Spleen (tissue), 7 donors: ENCODE measurements around the gene ARL15.

Source experiments
- POLR2A ChIP-seq, 3 donors: fragments of 450-650 bp; IDR thresholded peaks; one replicate each; pipeline ENCODE4 v1.5.1; 2017; ENCODE audit warnings: antibody characterized with exemption in 3 of 3, mild to moderate bottlenecking in 1 of 3
- POLR2AphosphoS5 ChIP-seq, 3 donors: sonication (generic); formaldehyde crosslinking; IDR thresholded peaks; one replicate each; pipeline ENCODE4 v1.5.1; 2017; ENCODE audit warnings: antibody characterized with exemption in 3 of 3
- TF ChIP-seq, protein P1 (sequence below), 11 experiments: fragments of 200-600 bp in 7 of 11; fragments of 450-650 bp in 4 of 11; sonication (generic) in 4 of 11; IDR thresholded peaks in 8 of 11; conservative IDR thresholded peaks in 3 of 11; 1 replicate in 7 of 11; 2 replicates in 4 of 11; pipeline versions ENCODE4 v1.4.0 to v1.8.0; 2016 to 2021; ENCODE audit warnings: antibody characterized with exemption in 11 of 11, inconsistent platforms in 4 of 11, mild to moderate bottlenecking in 1 of 11
- donor health status: DM: no; HTN: no; CAD: no; lungs with moderate emphysema.
- donor health status: DM: no; HTN: no; CAD: no.
- donor health status: DM: no; HTN: no; CAD: no.

DNA sequence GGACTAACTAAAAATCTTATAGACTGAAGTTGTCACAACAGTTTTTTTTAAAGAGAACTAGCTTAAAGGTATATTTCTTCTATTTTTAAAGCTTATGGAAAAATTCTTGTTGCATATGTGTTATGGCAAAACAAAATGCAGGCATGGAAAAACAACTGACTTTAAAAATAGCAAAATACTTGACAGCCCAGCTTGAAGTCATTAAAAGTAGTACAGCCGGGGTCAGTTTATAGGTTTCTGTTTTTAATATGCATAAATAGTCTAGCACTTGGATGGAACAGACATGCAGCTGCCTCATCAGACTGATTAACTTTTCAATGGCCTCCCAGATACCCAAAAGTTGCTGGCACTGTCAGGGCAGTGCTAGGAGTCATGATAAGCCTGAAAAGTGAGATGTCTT, 22.3 kb upstream of the ARL15 start:
- TF ChIP-seq, protein P1, sequence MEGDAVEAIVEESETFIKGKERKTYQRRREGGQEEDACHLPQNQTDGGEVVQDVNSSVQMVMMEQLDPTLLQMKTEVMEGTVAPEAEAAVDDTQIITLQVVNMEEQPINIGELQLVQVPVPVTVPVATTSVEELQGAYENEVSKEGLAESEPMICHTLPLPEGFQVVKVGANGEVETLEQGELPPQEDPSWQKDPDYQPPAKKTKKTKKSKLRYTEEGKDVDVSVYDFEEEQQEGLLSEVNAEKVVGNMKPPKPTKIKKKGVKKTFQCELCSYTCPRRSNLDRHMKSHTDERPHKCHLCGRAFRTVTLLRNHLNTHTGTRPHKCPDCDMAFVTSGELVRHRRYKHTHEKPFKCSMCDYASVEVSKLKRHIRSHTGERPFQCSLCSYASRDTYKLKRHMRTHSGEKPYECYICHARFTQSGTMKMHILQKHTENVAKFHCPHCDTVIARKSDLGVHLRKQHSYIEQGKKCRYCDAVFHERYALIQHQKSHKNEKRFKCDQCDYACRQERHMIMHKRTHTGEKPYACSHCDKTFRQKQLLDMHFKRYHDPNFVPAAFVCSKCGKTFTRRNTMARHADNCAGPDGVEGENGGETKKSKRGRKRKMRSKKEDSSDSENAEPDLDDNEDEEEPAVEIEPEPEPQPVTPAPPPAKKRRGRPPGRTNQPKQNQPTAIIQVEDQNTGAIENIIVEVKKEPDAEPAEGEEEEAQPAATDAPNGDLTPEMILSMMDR (IDR thresholded peaks at IDR 0.05 in 8 of 11, conservative IDR thresholded peaks at IDR 0.05 in 3 of 11) = no peak
- TF ChIP-seq POLR2A (IDR thresholded peaks at IDR 0.05) = no peak
- TF ChIP-seq POLR2AphosphoS5 (IDR thresholded peaks at IDR 0.05) = no peak
